Glomerular visceral epithelial cell (primary cell): ENCODE data around the gene LENG8.
"Not testable (repeated sequence)": the region's sequence is repeated elsewhere in the genome, so short reads cannot be mapped to it uniquely, and the experiment has no call there.

Experiments used
- DNase-seq: peaks from one replicate; pipeline ENCODE4 v3.0.0-alpha.2; 2016; ENCODE audit errors: extremely low spot score

LENG8 gene

GRCh38 chr19:54482889-54483288 lies 33.9 kb downstream of the LENG8 start:
- DNase-seq: no peak

DNA sequence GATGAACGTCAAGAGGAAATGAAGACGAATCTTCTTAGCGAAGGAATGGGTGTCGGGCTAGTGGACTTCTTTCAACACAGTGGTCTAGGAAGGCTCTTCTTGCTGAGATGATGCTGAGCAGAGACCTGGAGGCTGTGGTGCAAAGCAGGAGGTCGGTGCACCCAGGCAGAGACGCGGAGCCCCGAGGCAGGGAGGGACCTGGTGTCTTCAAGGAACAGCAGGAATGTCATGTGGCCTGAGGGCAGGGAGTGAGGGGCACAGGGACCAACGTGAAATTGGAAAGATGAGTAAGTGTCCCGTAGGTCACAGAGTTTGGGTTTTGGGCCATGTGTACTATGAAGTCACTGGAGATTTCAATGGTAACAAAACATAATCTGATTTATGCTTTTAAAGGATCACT lies 35.5 kb downstream of the LENG8 start:
- DNase-seq: no peak

DNA sequence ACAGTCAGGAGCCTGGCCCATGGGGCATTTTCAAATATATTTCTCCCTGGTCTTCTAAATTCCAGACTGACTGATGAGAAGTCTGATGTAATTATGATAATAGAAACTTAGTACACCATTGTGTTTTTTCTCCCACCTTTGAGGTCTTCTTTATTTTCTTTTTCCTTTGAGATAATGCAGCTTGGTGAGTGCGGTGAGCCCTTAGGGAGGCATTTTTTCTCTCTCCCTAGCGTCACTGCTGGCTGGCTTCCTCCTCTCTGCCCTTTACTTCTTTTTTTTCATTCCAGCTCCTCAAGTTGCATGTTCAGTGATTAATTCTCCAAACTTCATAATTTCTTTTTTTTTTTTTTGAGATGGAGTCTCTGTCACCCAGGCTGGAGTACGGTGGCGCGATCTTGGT lies 36.9 kb downstream of the LENG8 start:
- DNase-seq: no peak

DNA sequence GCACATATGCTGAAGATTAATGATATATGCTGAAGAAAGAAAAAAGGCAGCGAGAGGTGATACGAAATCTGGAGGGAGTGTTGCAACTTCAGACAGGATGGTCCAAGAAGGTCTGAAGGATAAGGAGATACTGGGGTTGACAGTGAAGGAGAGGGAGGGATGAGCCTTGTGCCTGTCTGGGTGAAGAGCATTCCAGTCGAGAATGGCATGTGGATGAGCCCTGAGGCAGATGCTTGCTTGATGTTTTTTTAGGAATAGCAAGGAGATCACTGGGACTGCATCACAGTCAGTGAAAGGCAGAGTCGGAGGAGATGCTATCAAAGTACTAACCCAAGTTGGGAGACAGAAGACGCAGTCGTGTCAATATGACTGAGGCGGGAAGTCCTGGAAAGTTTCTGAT lies 40.3 kb downstream of the LENG8 start:
- no peak for DNase-seq

- no peak for DNase-seq
Observed at GRCh38 chr19:54489766-54490165, 40.8 kb downstream of the LENG8 start.

DNA sequence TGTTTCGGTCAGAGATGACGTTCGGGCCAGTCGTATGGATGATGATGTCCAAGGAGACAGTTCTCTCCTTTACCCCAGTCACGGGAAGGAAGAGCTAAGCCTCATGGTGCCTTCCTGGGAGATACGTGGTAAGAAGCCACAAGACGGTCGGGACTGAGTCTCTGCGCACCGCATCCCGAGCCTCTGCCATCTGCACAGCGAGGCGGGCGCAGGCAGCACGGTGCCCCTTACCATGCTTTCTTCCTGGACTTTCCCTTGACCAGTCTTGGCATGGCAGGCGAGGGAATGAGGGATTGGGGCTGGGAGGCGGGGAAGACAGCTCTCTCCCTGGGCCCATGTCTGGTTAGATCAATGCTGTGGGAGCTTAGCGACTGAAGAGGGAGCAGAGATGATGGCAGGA lies 43.6 kb downstream of the LENG8 start:
- DNase-seq: no peak

DNA sequence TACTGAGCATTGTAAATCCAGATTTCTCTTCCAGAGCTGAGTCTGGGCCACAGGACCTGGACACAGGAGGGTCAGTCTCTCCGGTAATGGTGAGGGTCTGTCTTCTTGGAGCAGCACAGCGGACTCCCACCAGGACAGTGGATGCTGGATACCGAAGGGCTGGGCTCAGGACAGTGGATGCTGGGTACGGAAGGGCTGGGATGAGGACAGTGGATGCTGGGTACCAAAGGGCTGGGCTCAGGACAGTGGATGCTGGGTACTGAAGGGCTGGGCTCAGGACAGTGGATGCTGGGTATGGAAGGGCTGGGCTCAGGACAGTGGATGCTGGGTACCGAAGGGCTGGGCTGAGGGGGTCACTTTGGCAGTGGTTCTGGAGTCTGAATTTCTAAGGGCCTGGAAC lies 44.1 kb downstream of the LENG8 start:
- DNase-seq: not testable (repeated sequence)

GRCh38 chr19:54493967-54494585 lies 45.1 kb downstream of the LENG8 start:
- no peak for DNase-seq

- DNase-seq: not testable (repeated sequence)
Observed at GRCh38 chr19:54495284-54495683, 46.3 kb downstream of the LENG8 start.

DNA sequence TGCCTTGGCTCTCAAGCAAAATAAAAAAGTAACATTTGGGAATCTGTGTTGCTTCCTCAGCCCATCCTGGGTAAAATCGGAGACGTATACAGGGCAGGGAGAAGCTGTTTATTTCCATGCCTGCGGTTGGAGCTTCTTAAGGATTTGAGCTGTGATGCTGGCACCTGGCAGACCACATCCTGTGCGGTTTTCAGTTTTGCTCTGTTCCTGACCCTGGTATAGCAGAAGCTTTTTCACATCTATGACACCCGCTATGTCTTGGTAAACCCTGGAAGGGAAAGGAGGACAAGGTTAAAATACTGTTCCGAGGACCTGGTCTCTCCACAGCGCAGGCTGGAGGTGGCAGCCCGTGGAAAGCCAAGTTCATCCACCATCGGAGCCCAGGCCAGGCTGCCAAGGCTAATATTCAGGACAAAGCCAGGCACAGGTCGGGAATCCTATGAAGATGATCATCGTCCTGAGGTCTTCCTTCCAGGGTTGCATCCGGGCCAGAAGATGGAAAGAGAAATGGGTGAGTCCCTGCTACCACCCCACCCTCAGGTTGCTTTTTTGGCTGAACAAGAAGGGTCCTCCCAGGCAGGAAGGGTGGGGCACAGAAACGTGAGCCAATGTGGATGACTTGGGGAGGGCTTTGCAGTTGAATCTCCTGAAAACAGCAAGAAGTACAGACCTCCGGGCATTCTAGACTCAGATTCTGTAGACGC lies 48.9 kb downstream of the LENG8 start:
- DNase-seq: not testable (repeated sequence)

DNA sequence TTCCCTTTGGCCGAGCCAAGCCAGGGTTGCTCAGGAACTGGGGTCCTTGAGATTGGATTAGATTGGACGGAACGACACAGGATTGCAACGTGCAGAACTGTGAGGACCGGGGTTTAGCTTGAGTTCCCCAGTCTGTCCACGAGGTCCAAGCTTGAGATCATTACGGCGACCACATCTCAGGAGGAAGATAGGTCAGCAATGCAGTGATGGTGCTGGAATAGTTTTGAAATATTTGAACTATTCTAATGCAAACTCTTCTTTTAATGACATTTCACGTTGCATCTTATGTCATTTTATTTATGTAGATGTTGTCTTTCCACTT lies 49.4 kb downstream of the LENG8 start:
- not testable (repeated sequence) for DNase-seq

GRCh38 chr19:54502518-54503048 lies 53.6 kb downstream of the LENG8 start, which contains the start of gene LAIR2:
Gene LAIR2 (plus strand): TSS chr19:54502831. CDS start chr19:54502919, 88 bp downstream.
- DNase-seq: no peak

DNA sequence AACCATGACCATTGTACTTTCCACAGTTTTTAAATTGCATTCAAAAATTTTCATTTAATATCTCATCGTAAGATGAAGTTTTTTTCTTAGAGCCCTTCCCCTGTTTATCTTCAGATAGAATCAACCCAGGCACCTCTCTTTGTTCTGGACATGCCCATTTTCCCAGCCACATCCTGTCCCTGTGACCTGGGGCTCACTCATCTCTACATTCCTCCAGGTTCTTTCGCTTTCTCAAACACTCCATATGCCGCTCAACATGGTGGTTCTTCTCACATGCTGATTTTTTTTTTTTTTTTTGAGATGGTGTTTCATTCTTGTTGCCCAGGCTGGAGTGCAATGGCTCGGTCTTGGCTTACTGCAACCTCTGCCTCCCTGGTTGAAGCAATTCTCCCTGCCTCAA lies 56.5 kb downstream of the LENG8 start:
- DNase-seq: not testable (repeated sequence)

DNA sequence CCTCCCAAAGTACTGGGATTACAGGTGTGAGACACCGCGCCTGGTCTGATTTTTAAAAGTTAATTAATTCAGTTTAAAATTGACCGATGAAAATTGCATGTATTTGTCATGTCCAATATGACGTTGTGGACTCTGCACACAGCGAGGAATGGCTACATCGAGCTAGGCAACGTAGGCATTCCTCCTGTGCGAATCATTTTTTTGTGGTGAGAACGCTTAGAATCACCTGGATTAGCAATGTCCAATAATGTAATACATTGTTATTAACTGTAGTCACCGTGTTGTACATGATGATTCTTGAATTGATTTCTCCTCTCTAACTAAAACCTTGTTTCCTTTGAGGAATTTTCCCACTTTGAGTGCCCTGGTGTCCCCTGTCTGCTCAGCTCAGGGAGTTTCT lies 57.1 kb downstream of the LENG8 start:
- no peak for DNase-seq

DNA sequence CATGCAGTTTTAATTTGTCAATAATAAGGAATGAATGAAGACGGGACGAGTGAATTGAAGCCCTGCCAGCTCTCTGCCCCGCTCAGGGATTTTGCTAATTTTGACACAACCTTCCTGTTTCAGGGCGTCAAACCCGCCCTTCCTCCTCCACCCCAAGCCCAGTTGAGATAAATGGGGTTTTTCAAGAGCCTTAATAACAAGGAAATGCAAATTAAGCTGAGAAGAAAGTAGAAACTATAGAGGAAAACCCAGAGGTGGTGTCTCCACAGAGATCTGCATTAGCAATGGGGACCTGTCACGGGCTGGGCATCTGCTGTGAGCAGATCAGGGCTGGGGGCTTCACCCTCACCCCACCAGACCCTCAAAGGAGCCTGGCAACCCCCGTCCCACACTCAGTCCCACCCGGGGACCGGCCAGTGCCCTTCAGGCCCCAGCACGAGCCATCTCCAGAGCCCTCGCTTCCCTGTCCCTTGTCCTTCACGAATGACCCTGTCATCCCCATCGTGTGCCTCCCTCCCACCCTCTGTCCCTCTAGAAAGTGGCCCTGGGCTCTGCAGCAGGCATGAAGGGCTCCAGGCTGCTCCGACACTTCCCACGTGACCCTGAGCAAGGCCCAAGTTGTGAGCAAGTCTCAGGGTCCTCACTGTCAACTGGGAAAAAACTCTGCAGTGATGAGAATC lies 58.2 kb downstream of the LENG8 start:
- DNase-seq: not testable (repeated sequence)

GRCh38 chr19:54507824-54508223 lies 58.8 kb downstream of the LENG8 start:
- DNase-seq: no peak

- not testable (repeated sequence) for DNase-seq
Observed at GRCh38 chr19:54508487-54508886, 59.5 kb downstream of the LENG8 start.

DNA sequence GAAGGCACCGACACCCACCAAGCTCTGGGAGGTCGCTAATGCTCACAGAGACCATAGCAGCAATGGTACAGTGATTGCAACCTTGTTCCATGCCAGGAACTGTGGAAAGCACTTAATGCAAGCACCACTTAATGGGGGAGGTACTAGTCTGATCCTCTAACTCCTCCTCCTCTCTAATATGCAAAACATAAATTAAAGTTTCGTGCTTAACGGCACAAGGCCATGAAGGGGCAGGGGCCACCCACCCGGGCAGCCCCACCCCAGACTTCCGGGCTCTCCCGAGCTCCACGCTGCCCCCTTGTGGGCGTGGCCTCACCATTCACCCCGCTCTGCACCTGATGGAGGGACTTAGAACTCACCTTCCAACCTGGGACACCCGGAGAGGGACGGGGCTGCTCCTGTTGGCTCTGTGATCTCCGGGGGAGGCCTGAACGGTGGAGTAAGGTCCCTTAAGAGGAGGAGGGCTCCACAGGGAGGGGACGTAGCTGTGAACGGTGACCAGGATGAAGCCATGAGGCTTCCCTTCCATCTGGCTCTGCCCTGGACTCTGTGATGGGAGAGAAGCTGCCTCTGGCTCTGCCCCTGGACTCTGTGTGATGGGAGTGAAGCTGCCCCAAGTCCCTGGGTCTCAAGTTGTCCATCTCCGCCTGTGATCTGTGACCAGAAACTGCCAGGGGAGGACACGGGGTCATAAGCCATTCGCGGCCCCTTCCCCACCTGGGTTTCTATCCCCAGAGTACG lies 60.4 kb downstream of the LENG8 start:
- DNase-seq: not testable (repeated sequence)
